Choroid plexus epithelial cell (primary cell): ENCODE results near the gene SPNS3.

Source experiments
- DNase-seq: peaks from one replicate; pipeline ENCODE4 v3.0.0-alpha.2; 2010; ENCODE audit warnings: low read depth
- H3K4me3 ChIP-seq: 2 replicates; pipeline ENCODE4 v1.5.1; 2011; ENCODE audit warnings: low read depth, mild to moderate bottlenecking, control low read depth, low read length, moderate library complexity
- TF ChIP-seq, protein P1 (sequence below): conservative IDR thresholded peaks from 2 replicates; pipeline ENCODE4 v1.5.1; 2011; ENCODE audit warnings: low read depth, mild to moderate bottlenecking, control low read depth, inconsistent platforms, low read length, moderate library complexity

Gene SPNS3

DNA sequence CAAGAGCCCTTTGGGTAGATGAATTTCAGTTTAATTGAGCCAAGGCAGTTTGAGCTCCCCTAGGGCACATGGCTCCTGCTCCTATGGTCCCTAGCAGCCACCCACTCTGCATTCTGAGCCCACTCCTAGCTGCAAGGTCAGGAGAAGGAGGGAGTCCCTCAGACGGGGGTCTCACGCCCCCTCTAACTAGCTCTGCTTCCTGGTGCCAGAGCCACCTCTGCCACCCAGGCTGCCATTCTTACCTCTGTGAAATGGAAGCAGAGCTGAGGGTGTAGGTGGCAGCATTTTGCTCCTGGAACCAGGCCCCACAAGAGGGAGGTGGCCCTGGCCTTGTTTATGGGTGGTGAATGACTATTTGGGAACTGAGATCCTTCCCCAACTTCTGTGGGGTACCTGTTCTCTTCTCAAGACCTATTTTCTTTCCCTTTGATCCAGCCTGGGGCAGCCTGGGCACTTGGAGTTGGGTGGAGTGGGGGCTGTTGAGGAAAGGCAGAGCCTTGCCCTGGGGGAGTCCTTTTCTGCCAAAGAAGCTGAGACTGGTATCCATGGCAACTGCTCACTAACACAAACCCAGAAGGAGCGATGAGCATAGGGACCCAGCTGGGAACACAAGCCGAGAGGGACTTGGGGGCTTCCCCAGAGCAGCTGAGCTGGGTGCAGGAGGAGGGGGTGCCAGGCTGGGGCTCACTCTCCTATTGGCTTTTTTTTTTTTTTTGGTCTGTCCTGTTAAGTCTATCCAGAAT lies 69.7 kb downstream of the SPNS3 start:
- TF ChIP-seq, protein P1, sequence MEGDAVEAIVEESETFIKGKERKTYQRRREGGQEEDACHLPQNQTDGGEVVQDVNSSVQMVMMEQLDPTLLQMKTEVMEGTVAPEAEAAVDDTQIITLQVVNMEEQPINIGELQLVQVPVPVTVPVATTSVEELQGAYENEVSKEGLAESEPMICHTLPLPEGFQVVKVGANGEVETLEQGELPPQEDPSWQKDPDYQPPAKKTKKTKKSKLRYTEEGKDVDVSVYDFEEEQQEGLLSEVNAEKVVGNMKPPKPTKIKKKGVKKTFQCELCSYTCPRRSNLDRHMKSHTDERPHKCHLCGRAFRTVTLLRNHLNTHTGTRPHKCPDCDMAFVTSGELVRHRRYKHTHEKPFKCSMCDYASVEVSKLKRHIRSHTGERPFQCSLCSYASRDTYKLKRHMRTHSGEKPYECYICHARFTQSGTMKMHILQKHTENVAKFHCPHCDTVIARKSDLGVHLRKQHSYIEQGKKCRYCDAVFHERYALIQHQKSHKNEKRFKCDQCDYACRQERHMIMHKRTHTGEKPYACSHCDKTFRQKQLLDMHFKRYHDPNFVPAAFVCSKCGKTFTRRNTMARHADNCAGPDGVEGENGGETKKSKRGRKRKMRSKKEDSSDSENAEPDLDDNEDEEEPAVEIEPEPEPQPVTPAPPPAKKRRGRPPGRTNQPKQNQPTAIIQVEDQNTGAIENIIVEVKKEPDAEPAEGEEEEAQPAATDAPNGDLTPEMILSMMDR = no peak
- H3K4me3 ChIP-seq = no peak overlapping the region
- no peak for DNase-seq

DNA sequence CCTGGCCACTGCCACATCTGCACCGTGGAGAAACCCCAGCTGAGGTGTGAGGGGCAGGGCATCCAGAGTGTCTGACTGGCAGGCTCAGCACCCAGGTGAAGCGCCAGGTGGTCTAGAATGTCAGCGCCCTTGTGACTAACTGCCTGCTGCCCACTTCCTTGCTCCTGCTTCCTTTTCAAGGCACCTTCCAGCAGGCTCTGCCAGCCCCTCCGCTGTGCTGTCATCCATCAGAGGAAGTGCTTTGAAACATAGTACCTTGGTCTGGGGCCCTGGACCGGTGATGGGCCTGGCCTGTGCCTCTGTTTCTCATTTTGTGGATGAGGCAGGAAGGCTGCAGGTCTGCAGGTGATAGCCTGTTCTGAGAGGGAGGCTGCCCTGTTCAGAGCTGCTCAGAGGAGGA lies 70.4 kb downstream of the SPNS3 start:
- TF ChIP-seq, protein P1 = no peak
- no peak overlapping the region for H3K4me3 ChIP-seq
- no peak for DNase-seq

DNA sequence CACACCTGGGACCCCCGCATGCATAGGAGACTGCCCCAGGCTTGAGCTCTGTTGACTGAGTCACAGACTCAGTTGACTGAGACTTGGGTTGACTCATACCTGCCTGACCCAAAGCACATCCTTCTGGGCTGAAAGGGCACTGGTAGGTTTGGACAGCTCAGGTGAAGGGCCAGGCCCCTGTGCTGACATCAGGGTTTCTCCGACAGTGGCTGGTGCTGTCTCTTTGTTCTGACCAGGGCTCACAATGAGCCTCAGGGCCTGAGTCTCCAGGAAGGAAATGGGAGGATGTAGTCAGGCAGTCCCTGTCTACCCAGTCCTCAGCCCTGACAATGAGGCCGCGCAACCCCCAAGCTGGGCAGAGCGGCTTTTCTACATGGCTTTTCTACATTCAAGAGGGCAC lies 71.4 kb downstream of the SPNS3 start:
- DNase-seq = no peak
- TF ChIP-seq, protein P1 = no peak
- H3K4me3 ChIP-seq = no peak overlapping the region

DNA sequence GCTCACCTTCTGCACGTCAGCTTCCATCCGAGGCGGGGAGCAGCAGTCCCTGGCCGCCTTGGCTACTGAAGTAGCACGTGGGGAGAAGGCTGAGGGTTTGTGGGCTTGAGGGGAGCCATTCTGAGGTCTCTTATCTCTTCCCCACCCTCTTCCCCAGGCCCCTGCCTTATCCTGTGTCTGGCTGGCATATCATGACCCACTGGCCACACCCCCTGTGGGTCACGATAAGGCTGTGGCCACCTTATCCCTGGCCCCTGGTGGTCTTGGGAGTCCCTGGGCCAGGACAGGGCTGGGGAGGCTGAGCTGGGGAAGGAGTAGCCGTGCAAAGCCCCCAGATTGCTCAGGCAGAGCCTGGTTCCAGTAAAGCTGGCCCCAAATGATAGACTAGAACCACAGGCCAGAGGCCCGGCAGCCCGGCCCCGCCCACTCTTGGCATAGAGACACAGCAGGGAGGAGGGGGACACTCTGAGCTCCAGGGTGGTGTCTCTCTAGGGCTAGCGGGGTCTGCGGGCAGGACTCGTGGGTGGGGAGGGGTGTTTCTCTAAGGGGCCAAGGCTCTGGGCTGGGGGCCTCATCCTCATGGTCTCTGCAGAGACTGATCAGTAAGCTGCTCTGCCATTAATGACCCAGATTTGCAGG lies 72.6 kb downstream of the SPNS3 start:
- DNase-seq = no peak
- TF ChIP-seq, protein P1 = no peak
- H3K4me3 ChIP-seq = no peak overlapping the region

DNA sequence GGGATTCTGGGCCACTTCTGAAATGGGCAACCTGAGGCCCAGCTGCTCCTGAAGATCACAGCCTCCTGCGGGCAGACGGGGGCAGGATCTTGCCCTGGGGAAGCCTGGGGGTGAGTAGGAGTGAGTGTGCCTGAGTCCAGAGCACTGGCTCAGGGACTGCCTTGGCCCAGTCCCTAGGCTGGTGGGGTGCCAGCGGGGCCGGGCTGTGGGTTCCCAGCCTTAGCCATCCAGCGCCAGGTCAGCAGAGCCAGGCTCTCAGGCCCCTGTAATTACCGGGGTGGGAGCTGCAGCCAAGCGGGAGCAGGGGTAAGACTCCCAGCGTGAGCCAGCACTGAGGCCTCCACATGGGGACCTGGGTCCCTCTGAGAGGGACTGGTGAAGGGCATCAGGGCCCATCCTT lies 73.2 kb downstream of the SPNS3 start:
- TF ChIP-seq, protein P1 = no peak

DNA sequence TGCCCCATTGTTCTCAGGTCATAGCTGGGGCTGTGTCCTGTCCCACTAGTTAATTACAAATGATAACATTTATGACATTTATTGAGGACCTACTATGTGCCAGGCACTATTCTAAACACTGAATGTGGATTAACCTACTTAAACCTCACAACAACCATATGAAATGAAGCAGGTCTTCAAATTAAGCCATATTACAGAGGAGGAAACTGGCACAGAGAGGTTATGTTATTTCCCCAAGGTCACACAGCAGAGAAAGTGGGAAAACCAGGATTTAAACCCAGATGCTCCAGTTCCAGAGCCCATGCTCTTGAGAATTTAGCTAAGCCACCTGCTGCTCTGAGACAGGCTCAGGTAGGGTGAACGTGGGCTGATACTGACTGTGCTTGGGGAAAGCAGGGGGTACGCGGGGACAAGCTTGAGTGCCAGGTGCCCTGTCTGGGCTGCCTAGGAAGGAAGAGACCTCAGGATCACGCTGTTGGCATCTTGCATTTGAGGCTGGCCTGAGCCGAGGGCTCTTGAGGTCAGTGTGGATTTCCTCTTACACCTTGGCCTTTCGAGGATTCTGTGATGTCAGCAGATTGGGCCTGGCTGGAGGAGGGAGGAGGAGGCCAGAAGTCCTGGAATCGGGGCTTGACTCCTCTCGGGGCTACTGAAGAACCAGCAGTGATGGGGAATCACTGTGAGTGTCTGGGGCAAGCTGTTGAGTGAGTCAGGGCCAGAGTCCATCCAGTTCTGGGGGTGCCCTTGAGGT lies 73.8 kb downstream of the SPNS3 start:
- no peak overlapping the region for H3K4me3 ChIP-seq
- DNase-seq = no peak
- TF ChIP-seq, protein P1 = no peak

More for the DNA sequence above, 73.2 kb downstream of the SPNS3 start:
- no peak overlapping the region for H3K4me3 ChIP-seq
- no peak for DNase-seq
